GM13976 (cell line): Measurements from ENCODE around the gene ART1.

Experiments
- DNase-seq: peaks from one replicate; pipeline ENCODE4 v3.0.0; 2012; ENCODE audit warnings: low spot score
- CTCF ChIP-seq: IDR thresholded peaks from 2 replicates; pipeline ENCODE4 v1.5.1; 2012; ENCODE audit warnings: borderline replicate concordance, mild to moderate bottlenecking; ENCODE audit not compliant: insufficient read depth; ENCODE audit errors: extremely low read depth, missing control alignments, control extremely low read depth
- in situ Hi-C: fragments of 300-500 bp; cut with MboI; formaldehyde crosslinking; loops from one replicate; pipeline ENCODE4 v1.12.0; 2022; ENCODE audit warnings: low sequenced_read_pairs, mixed read lengths, inconsistent platforms; ENCODE audit not compliant: unreplicated experiment

Gene ART1

GRCh38 chr11:3686751-3687150, 41.8 kb downstream of the ART1 start:
- DNase-seq, result no peak
- no peak for TF ChIP-seq CTCF

GRCh38 chr11:3700410-3700809, 55.5 kb downstream of the ART1 start:
- TF ChIP-seq CTCF, result no peak
- in situ Hi-C loops, result no loop called here
- DNase-seq, result no peak

More at GRCh38 chr11:3686751-3687150, 41.8 kb downstream of the ART1 start:
- in situ Hi-C loops, result no loop called here

GRCh38 chr11:3700910-3701309, 56.0 kb downstream of the ART1 start:
- in situ Hi-C loops, result no loop called here
- no peak for TF ChIP-seq CTCF
- no peak for DNase-seq

GRCh38 chr11:3703383-3703782, 58.5 kb downstream of the ART1 start:
- no peak for DNase-seq
- in situ Hi-C loops, result no loop called here

GRCh38 chr11:3707176-3707575, 62.2 kb downstream of the ART1 start:
- DNase-seq, result no peak
- TF ChIP-seq CTCF, result no peak
- in situ Hi-C loops, result no loop called here

More at GRCh38 chr11:3703383-3703782, 58.5 kb downstream of the ART1 start:
- TF ChIP-seq CTCF, result no peak

- no peak for TF ChIP-seq CTCF
- in situ Hi-C loops, result no loop called here
- no peak for DNase-seq
Measured at GRCh38 chr11:3709977-3710376, 65.0 kb downstream of the ART1 start.
